Effector CD4-positive, alpha-beta T cell (primary cell): ENCODE data around the gene RTP3.
"Not testable (repeated sequence)": the region's sequence is repeated elsewhere in the genome, so short reads cannot be mapped to it uniquely, and the experiment has no call there.

Experiments used
- DNase-seq: peaks from one replicate; pipeline ENCODE4 v3.0.0-alpha.2; 2020

Gene RTP3

GRCh38 chr3:46491089-46492070 is 6.4 kb upstream of the RTP3 start:
- no peak for DNase-seq

GRCh38 chr3:46492890-46493547 is 4.8 kb upstream of the RTP3 start:
- DNase-seq: no peak

GRCh38 chr3:46494491-46494890 is 3.3 kb upstream of the RTP3 start:
- not testable (repeated sequence) for DNase-seq

GRCh38 chr3:46495901-46496456 is 1.8 kb upstream of the RTP3 start:
- DNase-seq: no peak

GRCh38 chr3:46496746-46497555 is 825 bp upstream of the RTP3 start:
- DNase-seq: peak; percentile 45

GRCh38 chr3:46498916-46499519 is 1.2 kb downstream of the RTP3 start:
- DNase-seq: no peak

- DNase-seq: no peak
Measured at GRCh38 chr3:46500656-46501635, 3.2 kb downstream of the RTP3 start.

- no peak for DNase-seq
Measured at GRCh38 chr3:46501702-46502101, 3.9 kb downstream of the RTP3 start.

GRCh38 chr3:46503200-46503874 is 5.6 kb downstream of the RTP3 start:
- no peak for DNase-seq

GRCh38 chr3:46504789-46505188 is 7.0 kb downstream of the RTP3 start:
- DNase-seq: no peak

GRCh38 chr3:46505953-46506352 is 8.2 kb downstream of the RTP3 start:
- DNase-seq: no peak

GRCh38 chr3:46506526-46506925 is 8.8 kb downstream of the RTP3 start:
- no peak for DNase-seq

GRCh38 chr3:46508850-46509591 is 11.2 kb downstream of the RTP3 start:
- no peak for DNase-seq

GRCh38 chr3:46509661-46510187 is 11.9 kb downstream of the RTP3 start:
- no peak for DNase-seq

- DNase-seq: no peak
Measured at GRCh38 chr3:46512191-46512749, 14.5 kb downstream of the RTP3 start.

GRCh38 chr3:46516521-46516920 is 18.7 kb downstream of the RTP3 start:
- DNase-seq: no peak

GRCh38 chr3:46517016-46517783 is 19.4 kb downstream of the RTP3 start:
- no peak for DNase-seq

- DNase-seq: no peak
Measured at GRCh38 chr3:46517784-46518181, 20.0 kb downstream of the RTP3 start.
